OCI-LY3 (cell line): ENCODE measurements around the gene ANKRD17.

Experiments
- H2AFZ ChIP-seq: fragments of 200-600, 300-600 bp; shearing (Covaris generic); 2 replicates; pipeline ENCODE4 v1.6.0; 2014; ENCODE audit warnings: antibody characterized with exemption, low read depth, low read length
- H3K27ac ChIP-seq: fragments of 200-600, 300-600 bp; sonication (generic); 2 replicates; pipeline ENCODE4 v1.5.1; 2014; ENCODE audit warnings: mild to moderate bottlenecking, low read length, moderate library complexity, mixed read lengths
- H3K27me3 ChIP-seq: fragments of 200-600, 300-600 bp; sonication (generic); 2 replicates; pipeline ENCODE4 v1.6.1; 2014; ENCODE audit warnings: low read depth, low read length, mixed read lengths
- H3K36me3 ChIP-seq: fragments of 200-600, 300-600 bp; sonication (generic); replicated peaks from 2 replicates; pipeline ENCODE3; 2014; ENCODE audit warnings: low read depth, low read length, mixed read lengths
- H3K4me1 ChIP-seq: fragments of 300-600, 200-600 bp; sonication (generic); 2 replicates; pipeline ENCODE4 v1.6.1; 2014; ENCODE audit warnings: low read length, mixed read lengths
- H3K4me2 ChIP-seq: fragments of 200-600, 300-600 bp; sonication (generic); 2 replicates; pipeline ENCODE4 v1.6.1; 2014; ENCODE audit warnings: low read length, mixed read lengths
- H3K4me3 ChIP-seq: fragments of 300-600, 200-600 bp; sonication (generic); 2 replicates; pipeline ENCODE4 v1.5.1; 2014; ENCODE audit warnings: antibody characterized with exemption, mild to moderate bottlenecking, low read length, moderate library complexity
- H3K79me2 ChIP-seq: fragments of 300-600, 200-600 bp; shearing (Covaris generic); 2 replicates; pipeline ENCODE4 v1.6.1; 2014; ENCODE audit warnings: mild to moderate bottlenecking, low read length, mixed read lengths
- H3K9ac ChIP-seq: fragments of 300-600, 200-600 bp; shearing (Covaris generic); 2 replicates; pipeline ENCODE4 v1.6.0; 2014; ENCODE audit warnings: mild to moderate bottlenecking, low read length, moderate library complexity
- H3K9me3 ChIP-seq: fragments of 200-600, 300-600 bp; shearing (Covaris generic); 2 replicates; pipeline ENCODE4 v1.6.1; 2014; ENCODE audit warnings: low read length, mixed read lengths; ENCODE audit not compliant: insufficient read depth
- H4K20me1 ChIP-seq: fragments of 200-600, 300-600 bp; sonication (generic); 2 replicates; pipeline ENCODE4 v1.6.1; 2016; ENCODE audit warnings: low read length, mixed read lengths; ENCODE audit not compliant: insufficient read depth
- EZH2phosphoT487 ChIP-seq: fragments of 200-600 bp; shearing (Covaris generic); IDR thresholded peaks from 2 replicates; pipeline ENCODE4 v1.6.1; 2018; ENCODE audit warnings: antibody characterized with exemption, mixed run types, low read depth
- TF ChIP-seq, protein P1 (sequence below): fragments of 200-600, 300-600 bp; sonication (generic); IDR thresholded peaks from 2 replicates; pipeline ENCODE4 v1.5.1; 2014; ENCODE audit warnings: antibody characterized with exemption, low read length, low read depth

Gene ANKRD17

DNA sequence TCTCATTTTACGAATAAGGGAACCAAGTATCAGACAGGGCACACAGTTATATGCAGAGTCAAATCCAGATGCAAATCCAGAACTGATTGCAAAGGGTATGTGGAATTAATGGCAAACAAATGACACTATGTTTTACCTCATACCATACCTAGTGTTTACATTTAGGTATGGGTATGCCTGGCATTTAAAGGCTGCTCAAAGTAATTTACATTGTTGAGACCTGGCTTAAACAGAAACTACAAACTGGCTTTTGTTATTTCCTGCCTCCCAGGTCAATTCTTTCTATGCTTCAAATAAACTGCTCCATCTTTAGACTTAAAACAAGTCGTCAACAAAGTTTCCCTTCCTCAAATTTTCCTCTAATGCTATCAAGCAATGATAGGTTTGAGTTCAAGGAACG is 33.7 kb downstream of the ANKRD17 start:
- Histone ChIP-seq H3K4me3 (no peak overlapping the region), H4K20me1 (peaks cover 36% of the 10 kb centered on the region), H3K27me3 (no peaks in the 10 kb centered on the region), H2AFZ (no peak overlapping the region), H3K27ac (no peak overlapping the region), H3K79me2 (peaks cover 90% of the 10 kb centered on the region), H3K4me2 (no peak overlapping the region), H3K9me3 (no peaks in the 10 kb centered on the region), H3K4me1 (no peaks in the 10 kb centered on the region), H3K9ac (no peak overlapping the region), H3K36me3 (peaks cover 15% of the 10 kb centered on the region)
- TF ChIP-seq EZH2phosphoT487 = no peak
- TF ChIP-seq, protein P1, sequence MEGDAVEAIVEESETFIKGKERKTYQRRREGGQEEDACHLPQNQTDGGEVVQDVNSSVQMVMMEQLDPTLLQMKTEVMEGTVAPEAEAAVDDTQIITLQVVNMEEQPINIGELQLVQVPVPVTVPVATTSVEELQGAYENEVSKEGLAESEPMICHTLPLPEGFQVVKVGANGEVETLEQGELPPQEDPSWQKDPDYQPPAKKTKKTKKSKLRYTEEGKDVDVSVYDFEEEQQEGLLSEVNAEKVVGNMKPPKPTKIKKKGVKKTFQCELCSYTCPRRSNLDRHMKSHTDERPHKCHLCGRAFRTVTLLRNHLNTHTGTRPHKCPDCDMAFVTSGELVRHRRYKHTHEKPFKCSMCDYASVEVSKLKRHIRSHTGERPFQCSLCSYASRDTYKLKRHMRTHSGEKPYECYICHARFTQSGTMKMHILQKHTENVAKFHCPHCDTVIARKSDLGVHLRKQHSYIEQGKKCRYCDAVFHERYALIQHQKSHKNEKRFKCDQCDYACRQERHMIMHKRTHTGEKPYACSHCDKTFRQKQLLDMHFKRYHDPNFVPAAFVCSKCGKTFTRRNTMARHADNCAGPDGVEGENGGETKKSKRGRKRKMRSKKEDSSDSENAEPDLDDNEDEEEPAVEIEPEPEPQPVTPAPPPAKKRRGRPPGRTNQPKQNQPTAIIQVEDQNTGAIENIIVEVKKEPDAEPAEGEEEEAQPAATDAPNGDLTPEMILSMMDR = no peak

DNA sequence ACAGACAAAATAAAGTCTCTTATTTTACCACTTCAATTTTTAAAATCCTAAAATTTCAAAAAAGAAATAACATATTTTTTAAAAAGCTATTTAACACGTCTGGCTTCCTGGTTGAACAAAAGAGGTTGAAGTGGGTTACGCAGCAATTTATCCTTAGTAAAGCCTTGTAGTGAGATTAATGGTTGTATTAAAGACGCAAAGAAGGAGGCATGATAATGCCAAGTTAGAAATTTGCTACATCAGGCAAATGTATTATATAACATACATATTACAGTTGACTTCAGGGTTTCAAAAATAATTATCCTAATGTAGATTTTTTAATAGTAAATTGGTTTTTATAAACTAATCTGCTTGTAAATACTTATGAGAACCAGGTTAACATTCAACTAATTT is 35.3 kb downstream of the ANKRD17 start:
- H3K9ac ChIP-seq = no peak overlapping the region

DNA sequence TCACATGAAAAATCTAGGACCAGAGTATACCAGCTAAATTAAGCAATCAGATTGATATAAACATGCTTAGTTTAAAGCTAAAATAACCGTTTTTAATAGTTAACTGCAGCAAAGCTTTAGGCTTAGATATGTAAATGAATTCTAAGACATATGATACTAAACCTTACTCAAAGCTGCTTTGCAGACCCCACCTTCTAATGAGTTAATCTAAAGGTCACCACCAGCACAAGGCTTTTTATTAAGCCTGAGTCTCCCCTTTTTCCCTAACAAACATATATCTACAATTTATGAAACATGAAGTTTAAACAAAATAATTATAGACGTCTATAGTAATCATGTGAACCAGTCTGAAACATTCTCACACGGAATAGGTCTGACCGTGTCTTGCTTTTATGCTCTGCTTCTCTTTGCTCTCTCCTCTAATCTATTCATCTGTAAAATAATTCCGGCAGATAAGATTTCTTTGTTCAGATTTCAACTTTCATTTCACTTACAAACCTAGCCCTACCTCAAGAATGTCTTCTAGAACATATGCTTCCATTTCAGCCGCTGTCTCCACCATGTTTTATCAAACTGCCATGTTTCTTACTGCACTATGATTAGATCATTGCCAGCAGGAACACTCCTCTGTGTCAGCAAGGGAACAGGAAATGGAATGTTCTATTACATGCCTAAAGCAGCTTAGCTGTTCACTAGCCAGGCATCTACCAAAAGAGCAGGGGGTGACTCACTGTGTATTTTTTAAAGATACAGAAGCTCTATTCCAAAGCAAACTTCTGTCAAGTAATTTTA is 35.9 kb downstream of the ANKRD17 start:
- Histone ChIP-seq H3K9ac (no peak overlapping the region), H2AFZ (no peak overlapping the region), H3K36me3 (peaks cover 10% of the 10 kb centered on the region), H3K4me2 (peak overlapping the region; percentile 13; the same call in 1 of the 2 replicates), H3K27ac (no peak overlapping the region), H3K4me3 (no peak overlapping the region), H3K9me3 (no peaks in the 10 kb centered on the region), H4K20me1 (peaks cover 48% of the 10 kb centered on the region), H3K4me1 (no peaks in the 10 kb centered on the region), H3K27me3 (no peaks in the 10 kb centered on the region), H3K79me2 (peaks cover 91% of the 10 kb centered on the region)
- no peak for TF ChIP-seq EZH2phosphoT487
- TF ChIP-seq, protein P1 = no peak

More for the DNA sequence above, 35.3 kb downstream of the ANKRD17 start:
- Histone ChIP-seq H3K4me1 (no peaks in the 10 kb centered on the region), H3K79me2 (peaks cover 91% of the 10 kb centered on the region), H3K9me3 (no peaks in the 10 kb centered on the region), H3K27me3 (no peaks in the 10 kb centered on the region), H3K4me2 (no peak overlapping the region; the same call in 1 of the 2 replicates), H4K20me1 (peaks cover 46% of the 10 kb centered on the region), H3K4me3 (no peak overlapping the region), H2AFZ (no peak overlapping the region), H3K27ac (no peak overlapping the region), H3K36me3 (peaks cover 8% of the 10 kb centered on the region)
- no peak for TF ChIP-seq EZH2phosphoT487
- TF ChIP-seq, protein P1 = no peak

DNA sequence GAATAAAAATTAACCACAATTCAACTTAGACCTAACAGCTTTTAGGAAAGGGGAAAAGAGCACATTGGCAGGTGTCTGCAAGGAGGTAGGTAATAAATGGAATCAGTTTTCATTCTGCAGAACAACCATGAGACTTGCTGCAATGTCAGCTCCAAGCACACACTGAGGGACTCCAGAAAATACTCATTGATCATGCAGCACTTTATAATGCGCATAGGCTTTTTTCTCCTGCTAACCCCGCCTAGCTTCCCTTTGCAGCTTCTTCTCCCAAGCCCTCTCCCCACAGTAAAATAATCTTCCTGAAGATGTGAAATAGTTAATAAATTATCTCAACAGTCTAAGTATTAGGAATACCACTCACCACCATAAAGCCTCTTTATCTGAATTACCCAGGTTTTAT is 36.9 kb downstream of the ANKRD17 start:
- Histone ChIP-seq H3K4me3 (no peak overlapping the region), H3K4me1 (no peaks in the 10 kb centered on the region), H3K9me3 (no peaks in the 10 kb centered on the region), H3K4me2 (no peak overlapping the region), H3K27ac (no peak overlapping the region), H3K79me2 (peaks cover 91% of the 10 kb centered on the region), H3K9ac (no peak overlapping the region), H3K36me3 (peaks cover 12% of the 10 kb centered on the region), H4K20me1 (peaks cover 55% of the 10 kb centered on the region), H3K27me3 (no peaks in the 10 kb centered on the region), H2AFZ (no peak overlapping the region)
- TF ChIP-seq EZH2phosphoT487 = no peak
- TF ChIP-seq, protein P1 = no peak
